Measurements from ENCODE around the gene WNT5A.

Gene WNT5A

DNA sequence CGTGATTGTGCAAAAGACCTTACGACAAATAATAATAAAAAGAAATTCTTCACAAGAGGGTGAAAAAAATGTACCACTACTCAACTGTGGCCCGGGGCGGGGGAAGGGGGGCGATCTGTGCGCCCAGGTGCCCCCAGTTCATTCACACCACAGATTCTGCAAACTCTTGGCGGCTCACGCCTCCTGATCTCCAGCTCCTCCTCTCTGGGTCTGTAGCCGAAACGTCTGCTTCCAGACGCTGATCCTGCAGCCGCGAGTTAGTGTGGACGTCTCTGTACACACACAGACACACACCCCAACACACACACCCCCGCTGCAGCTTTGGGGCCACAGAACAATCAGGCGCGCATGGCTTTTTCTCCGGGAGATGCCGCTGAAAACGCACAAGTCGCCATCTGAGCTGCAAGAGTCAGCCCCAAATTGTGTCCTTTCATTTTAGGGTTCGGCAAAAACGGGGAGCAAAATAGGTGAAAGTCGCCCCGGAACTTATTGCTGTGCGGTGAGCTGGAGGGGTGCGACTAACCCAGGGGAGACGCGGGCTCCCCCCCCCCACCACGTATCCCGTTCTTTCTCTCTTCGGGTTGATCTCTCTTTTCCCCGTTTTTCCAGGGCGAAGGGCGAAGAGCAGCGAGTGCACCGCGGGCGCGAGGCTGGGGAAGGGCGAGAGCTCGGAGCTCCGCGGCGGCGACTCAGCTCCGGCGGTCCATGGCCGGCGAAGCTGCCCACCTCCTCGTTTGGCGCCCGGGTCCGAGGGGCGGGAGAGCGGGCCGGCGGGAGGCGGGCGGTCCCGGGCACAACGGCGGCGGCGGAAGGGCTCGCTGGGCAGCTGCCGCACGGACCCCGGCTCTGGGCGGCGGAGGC is 505 bp upstream of the WNT5A start:
- TF ChIP-seq, protein P1, sequence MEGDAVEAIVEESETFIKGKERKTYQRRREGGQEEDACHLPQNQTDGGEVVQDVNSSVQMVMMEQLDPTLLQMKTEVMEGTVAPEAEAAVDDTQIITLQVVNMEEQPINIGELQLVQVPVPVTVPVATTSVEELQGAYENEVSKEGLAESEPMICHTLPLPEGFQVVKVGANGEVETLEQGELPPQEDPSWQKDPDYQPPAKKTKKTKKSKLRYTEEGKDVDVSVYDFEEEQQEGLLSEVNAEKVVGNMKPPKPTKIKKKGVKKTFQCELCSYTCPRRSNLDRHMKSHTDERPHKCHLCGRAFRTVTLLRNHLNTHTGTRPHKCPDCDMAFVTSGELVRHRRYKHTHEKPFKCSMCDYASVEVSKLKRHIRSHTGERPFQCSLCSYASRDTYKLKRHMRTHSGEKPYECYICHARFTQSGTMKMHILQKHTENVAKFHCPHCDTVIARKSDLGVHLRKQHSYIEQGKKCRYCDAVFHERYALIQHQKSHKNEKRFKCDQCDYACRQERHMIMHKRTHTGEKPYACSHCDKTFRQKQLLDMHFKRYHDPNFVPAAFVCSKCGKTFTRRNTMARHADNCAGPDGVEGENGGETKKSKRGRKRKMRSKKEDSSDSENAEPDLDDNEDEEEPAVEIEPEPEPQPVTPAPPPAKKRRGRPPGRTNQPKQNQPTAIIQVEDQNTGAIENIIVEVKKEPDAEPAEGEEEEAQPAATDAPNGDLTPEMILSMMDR (IDR thresholded peaks at IDR 0.05), result no peak
- peak overlapping the region; percentile 89 for H3K4me3 ChIP-seq
- no peak for DNase-seq (ENCODE audit: low spot score)
- H3K27ac ChIP-seq, result peak overlapping the region in 1 of 2 donors; percentile 74

DNA sequence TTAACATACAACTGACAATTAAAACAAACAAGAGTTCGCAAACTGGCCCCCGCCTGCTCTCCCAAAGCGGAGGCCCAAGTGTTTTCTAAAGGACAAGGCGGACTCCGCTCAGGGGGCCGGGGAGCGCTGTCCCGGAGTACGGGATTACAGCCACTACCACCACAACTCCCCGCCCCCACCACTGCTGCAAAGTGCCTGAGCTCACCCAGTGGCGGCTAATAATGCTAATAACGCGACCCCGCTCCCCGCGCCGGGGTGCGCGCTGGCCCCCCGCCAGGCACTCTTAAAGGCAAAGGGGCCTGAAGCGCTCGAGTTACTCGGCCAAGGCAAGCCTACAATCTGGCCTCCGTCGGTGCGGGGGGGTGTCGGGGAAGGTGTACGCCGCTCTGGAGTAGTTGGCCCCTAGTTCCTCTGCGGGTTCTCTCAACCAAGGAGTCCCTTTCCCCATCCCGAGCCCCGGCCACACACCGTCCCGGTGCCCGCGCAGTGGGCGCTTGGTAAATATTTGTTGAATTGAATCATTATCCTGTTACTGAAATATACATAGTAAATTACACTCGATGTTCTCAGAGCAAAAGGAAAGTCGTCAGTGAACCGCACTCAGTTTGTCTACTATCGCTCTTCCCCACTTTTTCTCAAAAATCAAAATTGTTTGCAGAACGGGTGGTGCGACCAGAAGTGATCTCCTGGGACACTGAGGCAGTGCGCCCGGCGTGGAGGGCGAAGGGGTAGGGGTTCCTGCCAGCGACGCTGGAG is 827 bp downstream of the WNT5A start:
- peak overlapping the region; percentile 89 for H3K4me3 ChIP-seq
- DNase-seq (ENCODE audit: low spot score), result no peak

GRCh38 chr3:55484801-55485791 is 2.0 kb downstream of the WNT5A start:
- TF ChIP-seq, protein P1 (IDR thresholded peaks at IDR 0.05), result peak; percentile 87
- no peak for DNase-seq (ENCODE audit: low spot score)
- Histone ChIP-seq H3K27ac (no peak overlapping the region), H3K4me3 (peak overlapping the region; percentile 89)

More for the DNA sequence above, 827 bp downstream of the WNT5A start:
- TF ChIP-seq, protein P1 (IDR thresholded peaks at IDR 0.05), result no peak
- H3K27ac ChIP-seq, result peak overlapping the region in 1 of 2 donors; percentile 54

DNA sequence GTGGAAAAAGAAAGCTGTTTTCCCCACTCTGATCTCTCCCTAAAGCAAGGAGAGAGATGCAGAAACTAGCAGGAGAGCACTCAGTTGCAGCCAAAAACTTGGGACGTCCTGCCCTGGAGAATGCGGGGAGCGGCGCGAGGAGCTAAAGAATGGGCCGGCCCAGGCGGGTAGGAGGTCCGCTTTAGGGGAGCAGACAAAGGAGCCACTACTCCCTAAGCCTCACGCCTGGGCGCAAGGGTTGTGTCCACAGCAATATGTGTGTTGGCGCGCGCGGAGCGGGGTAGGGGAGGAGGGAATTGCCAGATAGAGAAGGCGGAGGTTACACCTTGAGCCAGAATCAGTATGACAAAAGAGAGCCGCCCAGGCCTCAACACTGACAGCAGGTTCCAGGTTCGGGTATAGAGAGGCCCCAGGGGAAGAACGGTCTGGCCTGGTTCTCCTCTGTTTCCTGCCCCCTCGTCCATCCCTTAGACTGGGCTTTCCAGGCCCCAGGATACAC is 2.9 kb downstream of the WNT5A start:
- DNase-seq (ENCODE audit: low spot score), result no peak
- TF ChIP-seq, protein P1 (IDR thresholded peaks at IDR 0.05), result no peak
- no peak overlapping the region for H3K27ac ChIP-seq
- no peak overlapping the region for H3K4me3 ChIP-seq

DNA sequence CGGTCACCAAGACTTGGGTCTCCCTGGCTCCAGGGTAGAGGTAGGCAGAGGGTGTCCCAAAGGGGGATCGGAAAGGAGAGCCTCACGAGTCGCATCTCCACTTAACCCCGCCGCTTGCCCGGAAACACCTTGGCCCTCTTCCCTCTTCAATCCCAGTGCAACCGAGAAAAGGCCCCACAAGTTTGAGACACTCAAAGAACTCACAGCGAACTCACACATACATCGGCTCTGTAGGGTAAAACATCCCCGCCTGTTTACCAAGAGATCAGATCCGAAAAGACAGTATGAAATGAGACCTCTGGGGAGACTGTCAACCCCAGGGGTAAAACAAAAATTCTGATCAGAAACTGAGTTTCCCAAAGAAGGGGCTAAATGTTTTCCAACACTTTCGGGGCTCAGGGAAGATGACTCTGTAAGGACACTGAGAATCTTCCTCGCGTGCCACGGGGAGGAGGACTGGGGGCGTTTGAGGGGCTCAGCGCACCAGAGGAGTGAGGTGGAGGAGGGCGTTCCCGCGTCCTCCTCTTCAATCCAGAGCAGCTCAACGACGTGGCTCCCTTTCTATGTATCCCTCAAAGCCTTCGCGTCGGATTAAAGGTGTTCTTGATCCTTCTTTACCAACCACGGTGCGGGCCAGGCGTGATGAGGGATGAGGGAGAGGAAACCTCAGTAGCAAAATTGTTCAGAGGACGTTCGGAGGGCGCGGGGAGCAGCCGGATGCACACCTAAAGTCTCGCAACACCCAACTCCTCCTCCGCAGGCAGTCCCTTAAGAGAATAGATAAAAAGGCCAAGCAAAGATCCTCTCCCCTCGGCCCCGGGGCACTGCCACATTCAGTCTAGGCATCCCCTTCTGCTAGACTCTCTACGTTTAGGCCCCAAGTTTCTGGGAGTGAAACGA is 3.7 kb downstream of the WNT5A start:
- Histone ChIP-seq H3K4me3 (no peak overlapping the region), H3K27ac (no peak overlapping the region)
- TF ChIP-seq, protein P1 (IDR thresholded peaks at IDR 0.05), result no peak
- no peak for DNase-seq (ENCODE audit: low spot score)

All from coronary artery (tissue), 2 donors.